A673 (cell line): ENCODE data around the gene ZBP1.

Source experiments
- EZH2 ChIP-seq: fragments of 200-600 bp; sonication (generic); IDR thresholded peaks from 2 replicates; pipeline ENCODE4 v1.6.1; 2017; ENCODE audit warnings: borderline replicate concordance, low read depth, mild to moderate bottlenecking, mixed read lengths, antibody characterized with exemption, low read length; ENCODE audit not compliant: poor library complexity, severe bottlenecking
- TF ChIP-seq, protein P1 (sequence below): fragments of 300-800, 200-600 bp; sonication (generic); conservative IDR thresholded peaks from 2 replicates; pipeline ENCODE4 v1.5.1; 2017; ENCODE audit warnings: low read depth, mild to moderate bottlenecking, antibody characterized with exemption, low read length, moderate library complexity, mixed read lengths

DNA sequence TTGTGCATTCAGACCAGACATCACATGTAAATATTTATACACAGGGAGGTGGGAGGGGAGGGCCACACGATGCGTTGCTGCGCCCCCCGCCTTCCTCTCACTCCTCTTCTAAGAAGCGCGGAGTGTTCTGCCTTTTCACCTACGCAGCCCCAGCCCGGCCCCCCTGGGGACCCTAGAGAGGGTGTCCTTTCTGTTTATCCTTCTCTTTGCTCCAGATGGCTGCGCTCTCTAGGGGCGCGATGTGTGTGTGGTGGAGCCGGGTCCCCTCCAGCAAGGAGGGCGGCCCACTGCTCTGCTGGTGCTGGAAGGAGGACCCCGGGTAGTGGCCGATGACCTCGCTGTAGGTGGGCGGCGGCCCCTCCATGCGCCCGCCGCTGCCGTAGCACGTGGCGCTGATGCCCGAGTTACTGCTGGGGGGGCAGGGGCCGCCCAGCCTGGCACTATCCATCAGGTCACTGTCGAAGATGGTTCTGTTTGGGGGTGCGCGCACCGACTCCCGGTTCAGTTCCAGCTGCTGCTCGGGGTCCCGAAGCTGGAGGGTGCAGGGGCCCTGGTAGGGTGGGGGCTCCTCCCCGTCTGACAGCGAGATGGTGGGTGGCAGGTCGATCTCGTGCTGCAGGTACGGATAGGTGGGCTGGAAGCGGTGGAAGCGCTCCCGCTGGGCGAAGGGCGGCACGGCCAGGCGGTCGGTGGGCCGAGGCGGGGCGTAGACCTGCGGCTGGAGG, 31.8 kb upstream of the ZBP1 start:
- TF ChIP-seq, protein P1, sequence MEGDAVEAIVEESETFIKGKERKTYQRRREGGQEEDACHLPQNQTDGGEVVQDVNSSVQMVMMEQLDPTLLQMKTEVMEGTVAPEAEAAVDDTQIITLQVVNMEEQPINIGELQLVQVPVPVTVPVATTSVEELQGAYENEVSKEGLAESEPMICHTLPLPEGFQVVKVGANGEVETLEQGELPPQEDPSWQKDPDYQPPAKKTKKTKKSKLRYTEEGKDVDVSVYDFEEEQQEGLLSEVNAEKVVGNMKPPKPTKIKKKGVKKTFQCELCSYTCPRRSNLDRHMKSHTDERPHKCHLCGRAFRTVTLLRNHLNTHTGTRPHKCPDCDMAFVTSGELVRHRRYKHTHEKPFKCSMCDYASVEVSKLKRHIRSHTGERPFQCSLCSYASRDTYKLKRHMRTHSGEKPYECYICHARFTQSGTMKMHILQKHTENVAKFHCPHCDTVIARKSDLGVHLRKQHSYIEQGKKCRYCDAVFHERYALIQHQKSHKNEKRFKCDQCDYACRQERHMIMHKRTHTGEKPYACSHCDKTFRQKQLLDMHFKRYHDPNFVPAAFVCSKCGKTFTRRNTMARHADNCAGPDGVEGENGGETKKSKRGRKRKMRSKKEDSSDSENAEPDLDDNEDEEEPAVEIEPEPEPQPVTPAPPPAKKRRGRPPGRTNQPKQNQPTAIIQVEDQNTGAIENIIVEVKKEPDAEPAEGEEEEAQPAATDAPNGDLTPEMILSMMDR: no peak
- no peak for TF ChIP-seq EZH2
